Caco-2 (cell line): ENCODE data around the gene CRABP1. TPM values are rescaled to one million over a fixed set of nuclear protein-coding genes. Genes with fewer than 3 reads are reported as not detected.

Experiments used
- BruUV-seq: library from RNA; stranded (reverse); fragments of 400-500 nt; replicated peaks from 2 replicates; lab custom pipeline; 2021; lab: Mats Ljungman, UMichigan
- CTCF ChIA-PET: fragments of 300-600 bp; sonication (Branson Sonifier 250); formaldehyde crosslinking; loops from one replicate; lab custom pipeline; 2022; ENCODE audit warnings: antibody characterized with exemption; lab: Charles Lee
- POLR2A ChIA-PET: fragments of 300-600 bp; sonication (Branson Sonifier 250); formaldehyde crosslinking; loops from one replicate; lab custom pipeline; 2022; ENCODE audit warnings: antibody characterized with exemption; lab: Charles Lee
- DNase-seq, 2 experiments: peaks; one replicate each; pipeline versions ENCODE4 v3.0.0 to v3.0.0-alpha.2; 2020 to 2022
- H3K27me3 ChIP-seq: replicated peaks from 2 replicates; pipeline ENCODE4 v1.6.0; 2011; ENCODE audit warnings: low read length; ENCODE audit not compliant: control insufficient read depth, insufficient read depth
- H3K36me3 ChIP-seq: 2 replicates; pipeline ENCODE4 v1.5.1; 2011; ENCODE audit warnings: low read length; ENCODE audit not compliant: control insufficient read depth, insufficient read depth
- H3K4me1 ChIP-seq: fragments of 250-450 bp; sonication (Bioruptor Pico); 2 replicates; pipeline ENCODE4 v1.5.1; 2020; ENCODE audit warnings: mild to moderate bottlenecking
- H3K4me3 ChIP-seq: 2 replicates; pipeline ENCODE4 v1.5.1; 2011; ENCODE audit warnings: low read depth, mild to moderate bottlenecking, control low read depth, low read length
- H3K9me3 ChIP-seq: fragments of 250-450 bp; sonication (Bioruptor Pico); 2 replicates; pipeline ENCODE4 v1.5.1; 2020; ENCODE audit warnings: mild to moderate bottlenecking, moderate library complexity
- H3K27ac Mint-ChIP-seq: one replicate; pipeline ENCODE4 v1.8.0; 2022; ENCODE audit warnings: mixed read lengths; ENCODE audit not compliant: unreplicated experiment
- H3K27me3 Mint-ChIP-seq: one replicate; pipeline ENCODE4 v1.8.0; 2022; ENCODE audit warnings: mixed read lengths; ENCODE audit not compliant: insufficient read depth, unreplicated experiment
- H3K36me3 Mint-ChIP-seq: one replicate; pipeline ENCODE4 v1.8.0; 2022; ENCODE audit warnings: mild to moderate bottlenecking, mixed read lengths; ENCODE audit not compliant: insufficient read depth, unreplicated experiment
- H3K4me1 Mint-ChIP-seq: one replicate; pipeline ENCODE4 v1.8.0; 2022; ENCODE audit warnings: low read depth, mixed read lengths; ENCODE audit not compliant: unreplicated experiment
- H3K4me3 Mint-ChIP-seq: one replicate; pipeline ENCODE4 v1.8.0; 2022; ENCODE audit warnings: mild to moderate bottlenecking, moderate library complexity, mixed read lengths; ENCODE audit not compliant: unreplicated experiment
- H3K9me3 Mint-ChIP-seq: one replicate; pipeline ENCODE4 v1.8.0; 2022; ENCODE audit warnings: mixed read lengths; ENCODE audit not compliant: unreplicated experiment
- CTCF ChIP-seq, 2 experiments: fragments of 200-600 bp in 1 of 2; IDR thresholded peaks; 1 replicate in 1 of 2; 2 replicates in 1 of 2; pipeline versions ENCODE4 v1.5.1 to v1.8.0; 2011 to 2022; ENCODE audit warnings: antibody characterized with exemption in 1 of 2, control low read depth in 1 of 2, inconsistent platforms in 1 of 2, low read depth in 1 of 2, low read length in 1 of 2, mild to moderate bottlenecking in 1 of 2, moderate library complexity in 1 of 2; ENCODE audit not compliant: insufficient read depth in 1 of 2, severe bottlenecking in 1 of 2, unreplicated experiment in 1 of 2
- intact Hi-C: fragments of 100-400 bp; cut with micrococcal nuclease; formaldehyde crosslinking; loops from one replicate; pipeline ENCODE4 v1.10.0; 2022; ENCODE audit not compliant: unreplicated experiment
- total RNA-seq: library from RNA; stranded (reverse); gene quantifications from 2 replicates; pipeline ENCODE4 v1.2.3, GENCODE V29; 2022

Gene CRABP1
- total RNA-seq, 1 experiment from 2014 or later: 113 TPM

DNA sequence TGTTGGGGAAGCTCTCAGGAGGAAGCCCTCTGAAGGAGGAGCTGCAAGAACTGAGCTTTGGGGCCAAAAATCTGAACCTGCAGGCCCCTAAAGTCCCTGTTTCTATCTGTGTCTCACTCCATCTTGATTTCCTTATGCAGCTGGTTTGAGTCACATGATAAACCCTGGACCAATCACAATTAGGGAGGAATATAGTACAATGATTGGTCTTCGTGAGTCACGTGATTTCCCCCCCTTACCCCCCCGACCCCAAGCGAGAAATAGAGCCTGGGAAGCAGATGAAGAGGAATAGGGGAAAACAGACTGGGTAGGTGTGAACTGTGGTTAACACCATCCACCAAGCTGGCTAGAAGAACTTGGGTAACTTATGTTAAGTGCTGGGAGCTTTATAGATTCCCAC lies 12.9 kb downstream of the CRABP1 start:
- POLR2A ChIA-PET: interaction anchor here (0.5 kb wide), 1 partner anchor 291 kb away, joined by 4 read pairs; no protein-coding TSS in a partner anchor
- Mint-ChIP-seq H3K36me3 (peaks cover 16% of the 10 kb centered on the region), H3K4me3 (peak overlapping the region; percentile 19), H3K9me3 (no peaks in the 10 kb centered on the region), H3K4me1 (peaks cover 9% of the 10 kb centered on the region), H3K27me3 (no peaks in the 10 kb centered on the region), H3K27ac (peak overlapping the region; percentile 50)
- peaks cover 8% of the 10 kb centered on the region for H3K4me1 ChIP-seq
- no peaks in the 10 kb centered on the region for H3K27me3 ChIP-seq
- BruUV-seq: no TSS peak
- H3K9me3 ChIP-seq: no peaks in the 10 kb centered on the region
- H3K36me3 ChIP-seq: no peaks in the 10 kb centered on the region
- no peak overlapping the region for H3K4me3 ChIP-seq
- TF ChIP-seq CTCF (IDR thresholded peaks at IDR 0.05; ENCODE audit: insufficient read depth in 1 of 2, low read depth in 1 of 2, low read length in 1 of 2, severe bottlenecking in 1 of 2, unreplicated experiment in 1 of 2): no peak
- intact Hi-C loops: no loop called here
- CTCF ChIA-PET: no interaction called here
- DNase-seq: peak in 1 of 2 experiments; percentile 47

DNA sequence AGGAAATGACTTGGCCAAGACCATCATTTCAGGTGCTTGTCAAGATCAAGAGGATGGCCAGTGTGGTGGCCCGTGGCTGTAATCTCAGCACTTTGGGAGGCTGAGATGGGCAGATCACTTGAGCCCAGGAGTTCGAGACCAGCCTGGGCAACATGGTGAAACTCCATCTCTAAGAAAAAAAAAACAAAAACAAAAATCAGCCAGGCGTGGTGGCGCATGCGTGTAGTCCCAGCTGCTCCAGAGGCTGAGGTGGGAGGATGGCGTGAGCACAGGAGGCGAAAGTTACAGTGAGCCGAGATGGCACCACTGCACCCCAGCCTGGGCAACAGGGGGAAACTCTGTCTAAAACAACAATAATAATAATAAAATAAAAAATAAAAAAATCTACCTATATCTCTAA lies 15.0 kb downstream of the CRABP1 start:
- no peak overlapping the region for H3K27ac Mint-ChIP-seq
- DNase-seq: no peak
- H3K9me3 Mint-ChIP-seq: no peaks in the 10 kb centered on the region
- peaks cover 9% of the 10 kb centered on the region for H3K36me3 Mint-ChIP-seq
- peaks cover 17% of the 10 kb centered on the region for H3K4me1 Mint-ChIP-seq
- ChIA-PET CTCF (interaction anchor here (0.7 kb wide), 1 partner anchor 23 kb away, joined by 4 read pairs; no protein-coding TSS in a partner anchor), POLR2A (no interaction called here)
- H3K4me1 ChIP-seq: peaks cover 23% of the 10 kb centered on the region
- no peaks in the 10 kb centered on the region for H3K27me3 ChIP-seq
- no peaks in the 10 kb centered on the region for H3K9me3 ChIP-seq
- intact Hi-C loops: no loop called here
- H3K4me3 Mint-ChIP-seq: no peak overlapping the region
- BruUV-seq: no TSS peak
- TF ChIP-seq CTCF (IDR thresholded peaks at IDR 0.05; ENCODE audit: insufficient read depth in 1 of 2, low read depth in 1 of 2, low read length in 1 of 2, severe bottlenecking in 1 of 2, unreplicated experiment in 1 of 2): no peak
- no peaks in the 10 kb centered on the region for H3K36me3 ChIP-seq
- no peaks in the 10 kb centered on the region for H3K27me3 Mint-ChIP-seq
- H3K4me3 ChIP-seq: no peak overlapping the region

- H3K27me3 ChIP-seq: no peaks in the 10 kb centered on the region
- no peaks in the 10 kb centered on the region for H3K36me3 ChIP-seq
- H3K27me3 Mint-ChIP-seq: no peaks in the 10 kb centered on the region
- H3K27ac Mint-ChIP-seq: peak overlapping the region; percentile 74
- no TSS peak for BruUV-seq
- CTCF ChIA-PET: interaction anchor here (0.8 to 1.4 kb wide), 2 partner anchors 17 to 65 kb away, joined by 4 read pairs; no protein-coding TSS in a partner anchor
- intact Hi-C loops: loop anchor here (1.0 kb wide), 1 partner anchor 16 kb away; no protein-coding TSS in a partner anchor
- H3K4me3 ChIP-seq: no peak overlapping the region
- peak overlapping the region; percentile 65 for H3K4me3 Mint-ChIP-seq
- peaks cover 23% of the 10 kb centered on the region for H3K4me1 Mint-ChIP-seq
- POLR2A ChIA-PET: interaction anchor here (1.0 to 1.5 kb wide), 2 partner anchors 17 to 79 kb away, joined by 3 to 9 read pairs; no protein-coding TSS in a partner anchor
- H3K9me3 Mint-ChIP-seq: no peaks in the 10 kb centered on the region
- no peak for TF ChIP-seq CTCF (IDR thresholded peaks at IDR 0.05; ENCODE audit: insufficient read depth in 1 of 2, low read depth in 1 of 2, low read length in 1 of 2, severe bottlenecking in 1 of 2, unreplicated experiment in 1 of 2)
- no peaks in the 10 kb centered on the region for H3K9me3 ChIP-seq
- peaks cover 27% of the 10 kb centered on the region for H3K4me1 ChIP-seq
- peaks cover 6% of the 10 kb centered on the region for H3K36me3 Mint-ChIP-seq
- DNase-seq: peak; percentile 83 to 84
These were observed 18.1 kb downstream of the CRABP1 start for GRCh38 chr15:78358102-78358870.
